Measurements from ENCODE around the gene PILRA. TPM values are rescaled to one million over a fixed set of nuclear protein-coding genes. Genes with fewer than 3 reads are reported as not detected.

The PILRA gene
- total and polyA plus RNA-seq, 2 of the 13 experiments (the other 11 are each of a cell fraction or from before 2014, with no cell fraction given): 0.13 to 1.3 TPM

GRCh38 chr7:100428967-100429636 lies 55.8 kb downstream of the PILRA start (continued):
- TF ChIP-seq MAFK (conservative IDR thresholded peaks at IDR 0.05 in 1 of 2, IDR thresholded peaks at IDR 0.05 in 1 of 2; ENCODE audit: low read length in 2 of 2) (peak; percentile 0 to 42; a peak in 2 of 4 replicates), DMAP1 (CRISPR knock-in tag; IDR thresholded peaks at IDR 0.05) (no peak; the same call in none of the 2 replicates), NFKBIZ (CRISPR knock-in tag; IDR thresholded peaks at IDR 0.05) (no peak; the same call in 1 of the 2 replicates), MAX (IDR thresholded peaks at IDR 0.05) (no peak), TCF12 (IDR thresholded peaks at IDR 0.05) (no peak), TCF12 (CRISPR knock-in tag; IDR thresholded peaks at IDR 0.05) (no peak), ZNF280B (CRISPR knock-in tag; IDR thresholded peaks at IDR 0.05; ENCODE audit: borderline replicate concordance) (no peak), MIER3 (CRISPR knock-in tag; IDR thresholded peaks at IDR 0.05; ENCODE audit: borderline replicate concordance) (peak; percentile 86), MTA1 (CRISPR knock-in tag; IDR thresholded peaks at IDR 0.05; ENCODE audit: borderline replicate concordance) (no peak), HNF1B (CRISPR knock-in tag; IDR thresholded peaks at IDR 0.05) (peak; percentile 82), NR0B2 (CRISPR knock-in tag; IDR thresholded peaks at IDR 0.05) (peak; percentile 53; the same call in 1 of the 2 replicates), SSRP1 (CRISPR knock-in tag; IDR thresholded peaks at IDR 0.05) (no peak), FOXP4 (CRISPR knock-in tag; IDR thresholded peaks at IDR 0.05) (peak; percentile 34; the same call in 1 of the 2 replicates), ZNF576 (CRISPR knock-in tag; IDR thresholded peaks at IDR 0.05) (no peak), ZNF12 (CRISPR knock-in tag; IDR thresholded peaks at IDR 0.05) (peak; percentile 22; the same call in 1 of the 2 replicates), PHF8 (CRISPR knock-in tag; IDR thresholded peaks at IDR 0.05) (peak; percentile 52), SATB2 (CRISPR knock-in tag; IDR thresholded peaks at IDR 0.05) (no peak), ISL2 (CRISPR knock-in tag; IDR thresholded peaks at IDR 0.05) (no peak), TFDP2 (CRISPR knock-in tag; IDR thresholded peaks at IDR 0.05) (peak; percentile 93), ATF7 (IDR thresholded peaks at IDR 0.05) (no peak), ATF7 (CRISPR knock-in tag; IDR thresholded peaks at IDR 0.05) (peak; percentile 65; the same call in 1 of the 2 replicates), ZBTB43 (CRISPR knock-in tag; conservative IDR thresholded peaks at IDR 0.05) (no peak)

Measured in HepG2 (cell line).